DOHH2 (cell line): ENCODE data around the gene SCRN2.

Source experiments
- H3F3A ChIP-seq: fragments of 200-600 bp; sonication (generic), shearing (Covaris generic); 2 replicates; pipeline ENCODE4 v1.6.0; 2016; ENCODE audit warnings: antibody characterized with exemption, mild to moderate bottlenecking; ENCODE audit not compliant: control insufficient read depth, insufficient read depth
- H3K27ac ChIP-seq: fragments of 200-600 bp; sonication (generic); 2 replicates; pipeline ENCODE4 v1.5.1; 2014; ENCODE audit warnings: low read depth, mild to moderate bottlenecking, low read length, moderate library complexity
- H3K27me3 ChIP-seq: fragments of 200-600 bp; sonication (generic); 2 replicates; pipeline ENCODE4 v1.6.1; 2014; ENCODE audit warnings: mild to moderate bottlenecking, low read length, mixed read lengths; ENCODE audit not compliant: control insufficient read depth
- H3K36me3 ChIP-seq: fragments of 200-600 bp; sonication (generic); 2 replicates; pipeline ENCODE4 v1.6.1; 2014; ENCODE audit warnings: mild to moderate bottlenecking, low read length, moderate library complexity, mixed read lengths; ENCODE audit not compliant: control insufficient read depth
- H3K4me1 ChIP-seq: fragments of 200-600 bp; sonication (generic); 2 replicates; pipeline ENCODE4 v1.6.1; 2014; ENCODE audit warnings: mild to moderate bottlenecking, low read length, mixed read lengths; ENCODE audit not compliant: control insufficient read depth
- H3K4me2 ChIP-seq: fragments of 200-600 bp; sonication (generic); 2 replicates; pipeline ENCODE4 v1.6.0; 2014; ENCODE audit warnings: mild to moderate bottlenecking, low read length, moderate library complexity
- H3K4me3 ChIP-seq: fragments of 200-600 bp; sonication (generic); 2 replicates; pipeline ENCODE4 v1.5.1; 2014; ENCODE audit warnings: mild to moderate bottlenecking, low read length, mixed read lengths
- H3K79me2 ChIP-seq: fragments of 200-600 bp; sonication (generic); 2 replicates; pipeline ENCODE4 v1.6.1; 2014; ENCODE audit warnings: mild to moderate bottlenecking, low read length, mixed read lengths; ENCODE audit not compliant: control insufficient read depth
- H3K9me2 ChIP-seq: fragments of 200-600 bp; sonication (generic); replicated peaks from 2 replicates; pipeline ENCODE4 v1.6.1; 2014; ENCODE audit warnings: mild to moderate bottlenecking, low read length, mixed read lengths; ENCODE audit not compliant: control insufficient read depth
- H3K9me3 ChIP-seq: fragments of 200-600 bp; sonication (generic); 2 replicates; pipeline ENCODE4 v1.6.1; 2014; ENCODE audit warnings: antibody characterized with exemption, low read length, mixed read lengths; ENCODE audit not compliant: control insufficient read depth, insufficient read depth
- H4K20me1 ChIP-seq: fragments of 200-600 bp; sonication (generic); 2 replicates; pipeline ENCODE4 v1.6.0; 2014; ENCODE audit warnings: low read depth, mild to moderate bottlenecking, antibody characterized with exemption, low read length, moderate library complexity; ENCODE audit not compliant: control insufficient read depth, insufficient read depth
- CTCF ChIP-seq: fragments of 200-600 bp; sonication (generic); IDR thresholded peaks from one replicate; pipeline ENCODE4 v1.5.1; 2014; ENCODE audit warnings: antibody characterized with exemption, mild to moderate bottlenecking, low read depth, low read length; ENCODE audit not compliant: poor library complexity, severe bottlenecking
- EZH2phosphoT487 ChIP-seq: fragments of 200-600 bp; sonication (generic); IDR thresholded peaks from 2 replicates; pipeline ENCODE4 v1.6.1; 2017; ENCODE audit warnings: borderline replicate concordance, mild to moderate bottlenecking, antibody characterized with exemption, low read length, moderate library complexity, mixed read lengths

The SCRN2 gene

DNA sequence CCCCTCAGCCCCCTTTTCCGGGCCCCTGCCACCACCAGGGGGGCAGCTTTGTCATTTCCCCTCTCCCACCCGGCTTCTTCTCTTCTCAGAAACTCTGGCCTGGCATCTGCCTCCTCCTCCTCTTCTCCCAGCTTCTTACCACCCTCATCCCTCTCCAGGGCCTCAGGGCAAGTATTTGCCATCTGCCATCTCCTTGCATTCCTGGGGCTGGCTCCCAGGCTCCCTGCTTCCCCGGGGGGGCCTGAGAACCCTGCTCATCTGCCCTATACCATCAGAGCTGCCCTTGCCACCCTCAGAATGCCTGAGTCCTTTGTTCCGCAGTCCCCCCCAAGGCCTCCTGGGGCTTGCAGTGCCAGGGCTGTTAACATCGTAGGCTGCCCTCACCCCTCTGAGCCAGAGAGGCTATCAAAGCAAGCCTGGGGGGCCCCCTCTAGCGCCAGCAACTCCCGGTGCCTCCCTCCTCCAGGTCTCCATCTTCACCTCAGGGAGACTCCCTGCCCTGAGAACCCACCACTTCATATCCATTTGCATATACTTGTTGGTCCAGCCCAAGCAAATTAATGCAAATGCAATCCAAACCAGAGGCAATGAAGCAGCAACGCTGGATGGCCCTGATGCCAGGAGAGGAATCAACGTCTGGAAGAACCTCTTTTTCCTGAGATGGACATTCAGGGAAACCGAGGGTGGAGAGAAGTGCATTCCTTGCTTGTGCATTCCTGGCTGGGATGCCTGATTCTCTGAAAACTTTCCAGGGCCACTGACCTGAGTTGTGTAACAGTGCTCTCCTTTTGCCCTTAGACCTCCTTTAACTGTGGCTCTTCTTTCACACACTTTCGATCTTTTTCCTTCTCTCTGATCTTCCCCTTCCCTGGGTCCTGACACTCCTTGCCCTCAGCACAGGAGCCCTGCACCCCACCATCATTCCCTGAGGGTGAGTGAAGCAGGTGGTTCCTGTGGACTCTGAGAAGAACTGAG, 34.2 kb upstream of the SCRN2 start:
- H3K27ac ChIP-seq, result no peak overlapping the region
- no peaks in the 10 kb centered on the region for H3K79me2 ChIP-seq
- no peaks in the 10 kb centered on the region for H3F3A ChIP-seq
- no peaks in the 10 kb centered on the region for H3K36me3 ChIP-seq
- no peaks in the 10 kb centered on the region for H3K9me2 ChIP-seq
- no peak overlapping the region for H3K4me2 ChIP-seq
- H3K4me3 ChIP-seq, result no peak overlapping the region
- peaks cover 20% of the 10 kb centered on the region for H3K4me1 ChIP-seq
- H3K9me3 ChIP-seq, result no peaks in the 10 kb centered on the region
- no peak for TF ChIP-seq CTCF
- TF ChIP-seq EZH2phosphoT487, result no peak
- no peaks in the 10 kb centered on the region for H4K20me1 ChIP-seq
- peaks cover 37% of the 10 kb centered on the region for H3K27me3 ChIP-seq

- Histone ChIP-seq H3K79me2 (no peaks in the 10 kb centered on the region), H4K20me1 (no peaks in the 10 kb centered on the region), H3K9me3 (no peaks in the 10 kb centered on the region), H3K36me3 (no peaks in the 10 kb centered on the region), H3K4me2 (peak overlapping the region; percentile 6; the same call in 1 of the 2 replicates), H3K27ac (no peak overlapping the region), H3F3A (no peaks in the 10 kb centered on the region), H3K4me1 (peaks cover 20% of the 10 kb centered on the region), H3K27me3 (peaks cover 39% of the 10 kb centered on the region), H3K4me3 (no peak overlapping the region), H3K9me2 (no peaks in the 10 kb centered on the region)
- TF ChIP-seq CTCF (no peak), EZH2phosphoT487 (no peak)
Measured at GRCh38 chr17:47873200-47874090, 32.4 kb upstream of the SCRN2 start.

- H3K4me1 ChIP-seq, result peaks cover 20% of the 10 kb centered on the region
- H3K9me2 ChIP-seq, result no peaks in the 10 kb centered on the region
- H3F3A ChIP-seq, result no peaks in the 10 kb centered on the region
- H3K36me3 ChIP-seq, result no peaks in the 10 kb centered on the region
- no peak overlapping the region for H3K27ac ChIP-seq
- no peak overlapping the region for H3K4me3 ChIP-seq
- H3K9me3 ChIP-seq, result no peaks in the 10 kb centered on the region
- TF ChIP-seq CTCF, result no peak
- no peak for TF ChIP-seq EZH2phosphoT487
- no peaks in the 10 kb centered on the region for H4K20me1 ChIP-seq
- no peak overlapping the region for H3K4me2 ChIP-seq
- H3K79me2 ChIP-seq, result no peaks in the 10 kb centered on the region
- H3K27me3 ChIP-seq, result peaks cover 37% of the 10 kb centered on the region
Measured at GRCh38 chr17:47872651-47873161, 31.6 kb upstream of the SCRN2 start.
